ENCODE data around the gene ZNF84.

ZNF84 gene

GRCh38 chr12:133037207-133038005, at the start of gene ZNF84:
ZNF84 (plus strand) TSS chr12:133037509; CDS start chr12:133041468, 3,959 bp downstream.
- peak within 1 kb of the TSS; percentile 89 for H3K4me3 ChIP-seq (ENCODE audit: low read depth, low read length)
- H3K27ac ChIP-seq (ENCODE audit: low read depth, low read length) = peak within 1 kb of the TSS; percentile 96
- no peaks in the 10 kb centered on the region for H3K27me3 ChIP-seq (ENCODE audit: control insufficient read depth, insufficient read depth, low read length)
- peak within 1 kb of the TSS; percentile 96 for H3K9ac ChIP-seq (ENCODE audit: low read depth, low read length)
- peaks cover 32% of the 10 kb centered on the region for H3K36me3 ChIP-seq (ENCODE audit: control insufficient read depth, insufficient read depth, low read length)
- H3K4me1 ChIP-seq (ENCODE audit: control insufficient read depth, insufficient read depth, low read length) = no peaks in the 10 kb centered on the region
- peaks cover 64% of the 10 kb centered on the region for H3K9me3 ChIP-seq (ENCODE audit: control insufficient read depth, insufficient read depth, low read length)

- H3K4me3 ChIP-seq (ENCODE audit: low read depth, low read length) = no peak overlapping the region
- H3K9ac ChIP-seq (ENCODE audit: low read depth, low read length) = no peak overlapping the region
- no peaks in the 10 kb centered on the region for H3K27me3 ChIP-seq (ENCODE audit: control insufficient read depth, insufficient read depth, low read length)
- peaks cover 88% of the 10 kb centered on the region for H3K9me3 ChIP-seq (ENCODE audit: control insufficient read depth, insufficient read depth, low read length)
- no peak overlapping the region for H3K27ac ChIP-seq (ENCODE audit: low read depth, low read length)
- H3K36me3 ChIP-seq (ENCODE audit: control insufficient read depth, insufficient read depth, low read length) = peaks cover 4% of the 10 kb centered on the region; the same call in 1 of the 2 replicates
- no peaks in the 10 kb centered on the region for H3K4me1 ChIP-seq (ENCODE audit: control insufficient read depth, insufficient read depth, low read length)
Observed at GRCh38 chr12:132998741-132999140, 38.6 kb upstream of the ZNF84 start.

- Histone ChIP-seq H3K4me3 (ENCODE audit: low read depth, low read length) (no peak overlapping the region), H3K4me1 (ENCODE audit: control insufficient read depth, insufficient read depth, low read length) (no peaks in the 10 kb centered on the region), H3K9me3 (ENCODE audit: control insufficient read depth, insufficient read depth, low read length) (peaks cover 86% of the 10 kb centered on the region), H3K27ac (ENCODE audit: low read depth, low read length) (no peak overlapping the region), H3K9ac (ENCODE audit: low read depth, low read length) (no peak overlapping the region), H3K27me3 (ENCODE audit: control insufficient read depth, insufficient read depth, low read length) (no peaks in the 10 kb centered on the region), H3K36me3 (ENCODE audit: control insufficient read depth, insufficient read depth, low read length) (peaks cover 51% of the 10 kb centered on the region)
Observed at GRCh38 chr12:133010657-133011297, 26.5 kb upstream of the ZNF84 start.

GRCh38 chr12:133023566-133023965, 13.7 kb upstream of the ZNF84 start:
- Histone ChIP-seq H3K36me3 (ENCODE audit: control insufficient read depth, insufficient read depth, low read length) (no peaks in the 10 kb centered on the region), H3K27ac (ENCODE audit: low read depth, low read length) (no peak overlapping the region), H3K9ac (ENCODE audit: low read depth, low read length) (no peak overlapping the region), H3K4me1 (ENCODE audit: control insufficient read depth, insufficient read depth, low read length) (no peaks in the 10 kb centered on the region), H3K9me3 (ENCODE audit: control insufficient read depth, insufficient read depth, low read length) (peaks cover 56% of the 10 kb centered on the region), H3K4me3 (ENCODE audit: low read depth, low read length) (no peak overlapping the region), H3K27me3 (ENCODE audit: control insufficient read depth, insufficient read depth, low read length) (no peaks in the 10 kb centered on the region)

- H3K4me3 ChIP-seq (ENCODE audit: low read depth, low read length) = no peak overlapping the region
- no peak overlapping the region for H3K27ac ChIP-seq (ENCODE audit: low read depth, low read length)
- no peaks in the 10 kb centered on the region for H3K4me1 ChIP-seq (ENCODE audit: control insufficient read depth, insufficient read depth, low read length)
- no peaks in the 10 kb centered on the region for H3K27me3 ChIP-seq (ENCODE audit: control insufficient read depth, insufficient read depth, low read length)
- H3K9me3 ChIP-seq (ENCODE audit: control insufficient read depth, insufficient read depth, low read length) = peaks cover 56% of the 10 kb centered on the region
- H3K9ac ChIP-seq (ENCODE audit: low read depth, low read length) = no peak overlapping the region
- no peaks in the 10 kb centered on the region for H3K36me3 ChIP-seq (ENCODE audit: control insufficient read depth, insufficient read depth, low read length)
Observed at GRCh38 chr12:133026996-133027395, 10.3 kb upstream of the ZNF84 start.

GRCh38 chr12:133038118-133038709, 905 bp downstream of the ZNF84 start:
- H3K4me1 ChIP-seq (ENCODE audit: control insufficient read depth, insufficient read depth, low read length) = no peaks in the 10 kb centered on the region
- no peaks in the 10 kb centered on the region for H3K27me3 ChIP-seq (ENCODE audit: control insufficient read depth, insufficient read depth, low read length)
- H3K36me3 ChIP-seq (ENCODE audit: control insufficient read depth, insufficient read depth, low read length) = peaks cover 40% of the 10 kb centered on the region
- H3K9me3 ChIP-seq (ENCODE audit: control insufficient read depth, insufficient read depth, low read length) = peaks cover 65% of the 10 kb centered on the region
- H3K4me3 ChIP-seq (ENCODE audit: low read depth, low read length) = peak overlapping the region; percentile 89
- peak overlapping the region; percentile 96 for H3K9ac ChIP-seq (ENCODE audit: low read depth, low read length)
- peak overlapping the region; percentile 96 for H3K27ac ChIP-seq (ENCODE audit: low read depth, low read length)

- no peak overlapping the region for H3K4me3 ChIP-seq (ENCODE audit: low read depth, low read length)
- peaks cover 98% of the 10 kb centered on the region for H3K9me3 ChIP-seq (ENCODE audit: control insufficient read depth, insufficient read depth, low read length)
- H3K27me3 ChIP-seq (ENCODE audit: control insufficient read depth, insufficient read depth, low read length) = no peaks in the 10 kb centered on the region
- H3K36me3 ChIP-seq (ENCODE audit: control insufficient read depth, insufficient read depth, low read length) = peaks cover 95% of the 10 kb centered on the region
- no peak overlapping the region for H3K9ac ChIP-seq (ENCODE audit: low read depth, low read length)
- H3K4me1 ChIP-seq (ENCODE audit: control insufficient read depth, insufficient read depth, low read length) = no peaks in the 10 kb centered on the region
- no peak overlapping the region for H3K27ac ChIP-seq (ENCODE audit: low read depth, low read length)
Observed at GRCh38 chr12:133046698-133047097, 9.4 kb downstream of the ZNF84 start.

- H3K4me1 ChIP-seq (ENCODE audit: control insufficient read depth, insufficient read depth, low read length) = no peaks in the 10 kb centered on the region
- H3K4me3 ChIP-seq (ENCODE audit: low read depth, low read length) = peak overlapping the region; percentile 43; the same call in 1 of the 2 replicates
- peaks cover 65% of the 10 kb centered on the region for H3K36me3 ChIP-seq (ENCODE audit: control insufficient read depth, insufficient read depth, low read length)
- no peak overlapping the region for H3K27ac ChIP-seq (ENCODE audit: low read depth, low read length)
- no peaks in the 10 kb centered on the region for H3K27me3 ChIP-seq (ENCODE audit: control insufficient read depth, insufficient read depth, low read length)
- no peak overlapping the region for H3K9ac ChIP-seq (ENCODE audit: low read depth, low read length)
- peaks cover 97% of the 10 kb centered on the region for H3K9me3 ChIP-seq (ENCODE audit: control insufficient read depth, insufficient read depth, low read length)
Observed at GRCh38 chr12:133057446-133057845, 20.1 kb downstream of the ZNF84 start.

- Histone ChIP-seq H3K4me3 (ENCODE audit: low read depth, low read length) (peak overlapping the region; percentile 43), H3K9me3 (ENCODE audit: control insufficient read depth, insufficient read depth, low read length) (peaks cover 97% of the 10 kb centered on the region), H3K27me3 (ENCODE audit: control insufficient read depth, insufficient read depth, low read length) (no peaks in the 10 kb centered on the region), H3K9ac (ENCODE audit: low read depth, low read length) (no peak overlapping the region), H3K36me3 (ENCODE audit: control insufficient read depth, insufficient read depth, low read length) (peaks cover 55% of the 10 kb centered on the region), H3K27ac (ENCODE audit: low read depth, low read length) (no peak overlapping the region), H3K4me1 (ENCODE audit: control insufficient read depth, insufficient read depth, low read length) (no peaks in the 10 kb centered on the region)
Observed at GRCh38 chr12:133058203-133059113, 21.1 kb downstream of the ZNF84 start.

GRCh38 chr12:133061954-133062353, 24.6 kb downstream of the ZNF84 start:
- Histone ChIP-seq H3K4me3 (ENCODE audit: low read depth, low read length) (no peak overlapping the region), H3K9me3 (ENCODE audit: control insufficient read depth, insufficient read depth, low read length) (peaks cover 98% of the 10 kb centered on the region), H3K36me3 (ENCODE audit: control insufficient read depth, insufficient read depth, low read length) (peaks cover 23% of the 10 kb centered on the region), H3K27me3 (ENCODE audit: control insufficient read depth, insufficient read depth, low read length) (no peaks in the 10 kb centered on the region), H3K4me1 (ENCODE audit: control insufficient read depth, insufficient read depth, low read length) (no peaks in the 10 kb centered on the region), H3K27ac (ENCODE audit: low read depth, low read length) (no peak overlapping the region), H3K9ac (ENCODE audit: low read depth, low read length) (no peak overlapping the region)

Data from HUES48 (cell line).